ENCODE measurements around the gene PTPN9.

Gene PTPN9

DNA sequence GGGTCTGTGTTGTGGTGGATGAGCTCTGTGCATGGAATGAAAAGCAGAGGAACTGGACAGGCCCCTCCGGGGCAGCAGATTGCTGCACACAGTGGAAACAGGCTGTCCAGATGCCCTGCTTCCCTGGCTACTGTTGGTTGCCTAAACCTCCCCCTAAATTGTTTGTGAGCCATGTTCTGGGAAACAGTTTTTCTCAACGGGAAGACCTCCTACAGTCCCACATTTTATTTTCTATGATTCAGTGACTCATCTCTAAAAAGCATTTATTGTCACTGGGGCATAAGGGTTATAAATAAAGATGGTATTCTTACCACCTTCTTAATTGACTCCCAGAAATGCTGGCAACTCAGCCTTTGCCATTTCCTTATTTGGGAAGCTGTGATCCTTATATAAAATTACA lies 20.3 kb upstream of the PTPN9 start (continued):
- no peak for TF ChIP-seq ESRRG (CRISPR knock-in tag; IDR thresholded peaks at IDR 0.05)
- TF ChIP-seq, protein P1, sequence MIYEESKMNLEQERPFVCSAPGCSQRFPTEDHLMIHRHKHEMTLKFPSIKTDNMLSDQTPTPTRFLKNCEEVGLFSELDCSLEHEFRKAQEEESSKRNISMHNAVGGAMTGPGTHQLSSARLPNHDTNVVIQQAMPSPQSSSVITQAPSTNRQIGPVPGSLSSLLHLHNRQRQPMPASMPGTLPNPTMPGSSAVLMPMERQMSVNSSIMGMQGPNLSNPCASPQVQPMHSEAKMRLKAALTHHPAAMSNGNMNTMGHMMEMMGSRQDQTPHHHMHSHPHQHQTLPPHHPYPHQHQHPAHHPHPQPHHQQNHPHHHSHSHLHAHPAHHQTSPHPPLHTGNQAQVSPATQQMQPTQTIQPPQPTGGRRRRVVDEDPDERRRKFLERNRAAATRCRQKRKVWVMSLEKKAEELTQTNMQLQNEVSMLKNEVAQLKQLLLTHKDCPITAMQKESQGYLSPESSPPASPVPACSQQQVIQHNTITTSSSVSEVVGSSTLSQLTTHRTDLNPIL (CRISPR knock-in tag; IDR thresholded peaks at IDR 0.05; ENCODE audit: low read depth): no peak
- TF ChIP-seq, protein P2, sequence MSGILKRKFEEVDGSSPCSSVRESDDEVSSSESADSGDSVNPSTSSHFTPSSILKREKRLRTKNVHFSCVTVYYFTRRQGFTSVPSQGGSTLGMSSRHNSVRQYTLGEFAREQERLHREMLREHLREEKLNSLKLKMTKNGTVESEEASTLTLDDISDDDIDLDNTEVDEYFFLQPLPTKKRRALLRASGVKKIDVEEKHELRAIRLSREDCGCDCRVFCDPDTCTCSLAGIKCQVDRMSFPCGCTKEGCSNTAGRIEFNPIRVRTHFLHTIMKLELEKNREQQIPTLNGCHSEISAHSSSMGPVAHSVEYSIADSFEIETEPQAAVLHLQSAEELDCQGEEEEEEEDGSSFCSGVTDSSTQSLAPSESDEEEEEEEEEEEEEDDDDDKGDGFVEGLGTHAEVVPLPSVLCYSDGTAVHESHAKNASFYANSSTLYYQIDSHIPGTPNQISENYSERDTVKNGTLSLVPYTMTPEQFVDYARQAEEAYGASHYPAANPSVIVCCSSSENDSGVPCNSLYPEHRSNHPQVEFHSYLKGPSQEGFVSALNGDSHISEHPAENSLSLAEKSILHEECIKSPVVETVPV (CRISPR knock-in tag; IDR thresholded peaks at IDR 0.05): no peak

DNA sequence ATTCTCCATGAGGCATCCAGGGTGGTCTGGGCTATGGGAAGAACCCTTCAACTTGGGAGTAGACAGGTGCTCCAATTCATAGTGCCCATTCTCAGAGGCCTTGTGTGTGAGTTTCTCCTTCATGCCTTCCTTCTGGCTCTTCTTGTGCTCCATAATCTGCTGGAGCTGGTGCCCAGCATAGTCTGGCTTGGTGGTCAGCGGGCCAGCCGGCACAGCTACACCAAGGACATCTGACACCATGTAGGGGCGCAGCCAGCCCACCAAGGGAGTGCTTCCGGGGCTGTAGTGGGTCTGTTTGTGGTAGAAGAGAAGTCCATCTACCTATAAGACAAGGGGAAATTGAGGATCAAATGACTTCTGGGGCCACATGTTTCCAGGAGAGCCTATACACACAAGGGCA lies 19.2 kb upstream of the PTPN9 start:
- no peak for ATAC-seq
- TF ChIP-seq, protein P2 (CRISPR knock-in tag; IDR thresholded peaks at IDR 0.05): no peak
- TF ChIP-seq ESRRG (CRISPR knock-in tag; IDR thresholded peaks at IDR 0.05) (no peak), ZNF8 (CRISPR knock-in tag; IDR thresholded peaks at IDR 0.05) (no peak), CSDC2 (CRISPR knock-in tag; IDR thresholded peaks at IDR 0.05) (no peak), BACH2 (CRISPR knock-in tag; IDR thresholded peaks at IDR 0.05; ENCODE audit: borderline replicate concordance) (no peak), OSR1 (CRISPR knock-in tag; IDR thresholded peaks at IDR 0.05) (no peak), ISL1 (CRISPR knock-in tag; IDR thresholded peaks at IDR 0.05) (no peak), TOX (CRISPR knock-in tag; IDR thresholded peaks at IDR 0.05; ENCODE audit: borderline replicate concordance) (no peak), TCF4 (CRISPR knock-in tag; IDR thresholded peaks at IDR 0.05; ENCODE audit: borderline replicate concordance) (no peak)
- TF ChIP-seq, protein P3, sequence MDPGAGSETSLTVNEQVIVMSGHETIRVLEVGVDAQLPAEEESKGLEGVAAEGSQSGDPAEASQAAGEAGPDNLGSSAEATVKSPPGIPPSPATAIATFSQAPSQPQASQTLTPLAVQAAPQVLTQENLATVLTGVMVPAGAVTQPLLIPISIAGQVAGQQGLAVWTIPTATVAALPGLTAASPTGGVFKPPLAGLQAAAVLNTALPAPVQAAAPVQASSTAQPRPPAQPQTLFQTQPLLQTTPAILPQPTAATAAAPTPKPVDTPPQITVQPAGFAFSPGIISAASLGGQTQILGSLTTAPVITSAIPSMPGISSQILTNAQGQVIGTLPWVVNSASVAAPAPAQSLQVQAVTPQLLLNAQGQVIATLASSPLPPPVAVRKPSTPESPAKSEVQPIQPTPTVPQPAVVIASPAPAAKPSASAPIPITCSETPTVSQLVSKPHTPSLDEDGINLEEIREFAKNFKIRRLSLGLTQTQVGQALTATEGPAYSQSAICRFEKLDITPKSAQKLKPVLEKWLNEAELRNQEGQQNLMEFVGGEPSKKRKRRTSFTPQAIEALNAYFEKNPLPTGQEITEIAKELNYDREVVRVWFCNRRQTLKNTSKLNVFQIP (CRISPR knock-in tag; IDR thresholded peaks at IDR 0.05; ENCODE audit: borderline replicate concordance, low read depth): no peak
- TF ChIP-seq, protein P4, sequence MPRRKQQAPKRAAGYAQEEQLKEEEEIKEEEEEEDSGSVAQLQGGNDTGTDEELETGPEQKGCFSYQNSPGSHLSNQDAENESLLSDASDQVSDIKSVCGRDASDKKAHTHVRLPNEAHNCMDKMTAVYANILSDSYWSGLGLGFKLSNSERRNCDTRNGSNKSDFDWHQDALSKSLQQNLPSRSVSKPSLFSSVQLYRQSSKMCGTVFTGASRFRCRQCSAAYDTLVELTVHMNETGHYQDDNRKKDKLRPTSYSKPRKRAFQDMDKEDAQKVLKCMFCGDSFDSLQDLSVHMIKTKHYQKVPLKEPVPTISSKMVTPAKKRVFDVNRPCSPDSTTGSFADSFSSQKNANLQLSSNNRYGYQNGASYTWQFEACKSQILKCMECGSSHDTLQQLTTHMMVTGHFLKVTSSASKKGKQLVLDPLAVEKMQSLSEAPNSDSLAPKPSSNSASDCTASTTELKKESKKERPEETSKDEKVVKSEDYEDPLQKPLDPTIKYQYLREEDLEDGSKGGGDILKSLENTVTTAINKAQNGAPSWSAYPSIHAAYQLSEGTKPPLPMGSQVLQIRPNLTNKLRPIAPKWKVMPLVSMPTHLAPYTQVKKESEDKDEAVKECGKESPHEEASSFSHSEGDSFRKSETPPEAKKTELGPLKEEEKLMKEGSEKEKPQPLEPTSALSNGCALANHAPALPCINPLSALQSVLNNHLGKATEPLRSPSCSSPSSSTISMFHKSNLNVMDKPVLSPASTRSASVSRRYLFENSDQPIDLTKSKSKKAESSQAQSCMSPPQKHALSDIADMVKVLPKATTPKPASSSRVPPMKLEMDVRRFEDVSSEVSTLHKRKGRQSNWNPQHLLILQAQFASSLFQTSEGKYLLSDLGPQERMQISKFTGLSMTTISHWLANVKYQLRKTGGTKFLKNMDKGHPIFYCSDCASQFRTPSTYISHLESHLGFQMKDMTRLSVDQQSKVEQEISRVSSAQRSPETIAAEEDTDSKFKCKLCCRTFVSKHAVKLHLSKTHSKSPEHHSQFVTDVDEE (CRISPR knock-in tag; IDR thresholded peaks at IDR 0.05): no peak
- TF ChIP-seq, protein P5, sequence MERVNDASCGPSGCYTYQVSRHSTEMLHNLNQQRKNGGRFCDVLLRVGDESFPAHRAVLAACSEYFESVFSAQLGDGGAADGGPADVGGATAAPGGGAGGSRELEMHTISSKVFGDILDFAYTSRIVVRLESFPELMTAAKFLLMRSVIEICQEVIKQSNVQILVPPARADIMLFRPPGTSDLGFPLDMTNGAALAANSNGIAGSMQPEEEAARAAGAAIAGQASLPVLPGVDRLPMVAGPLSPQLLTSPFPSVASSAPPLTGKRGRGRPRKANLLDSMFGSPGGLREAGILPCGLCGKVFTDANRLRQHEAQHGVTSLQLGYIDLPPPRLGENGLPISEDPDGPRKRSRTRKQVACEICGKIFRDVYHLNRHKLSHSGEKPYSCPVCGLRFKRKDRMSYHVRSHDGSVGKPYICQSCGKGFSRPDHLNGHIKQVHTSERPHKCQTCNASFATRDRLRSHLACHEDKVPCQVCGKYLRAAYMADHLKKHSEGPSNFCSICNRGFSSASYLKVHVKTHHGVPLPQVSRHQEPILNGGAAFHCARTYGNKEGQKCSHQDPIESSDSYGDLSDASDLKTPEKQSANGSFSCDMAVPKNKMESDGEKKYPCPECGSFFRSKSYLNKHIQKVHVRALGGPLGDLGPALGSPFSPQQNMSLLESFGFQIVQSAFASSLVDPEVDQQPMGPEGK (CRISPR knock-in tag; IDR thresholded peaks at IDR 0.05; ENCODE audit: borderline replicate concordance): no peak

DNA sequence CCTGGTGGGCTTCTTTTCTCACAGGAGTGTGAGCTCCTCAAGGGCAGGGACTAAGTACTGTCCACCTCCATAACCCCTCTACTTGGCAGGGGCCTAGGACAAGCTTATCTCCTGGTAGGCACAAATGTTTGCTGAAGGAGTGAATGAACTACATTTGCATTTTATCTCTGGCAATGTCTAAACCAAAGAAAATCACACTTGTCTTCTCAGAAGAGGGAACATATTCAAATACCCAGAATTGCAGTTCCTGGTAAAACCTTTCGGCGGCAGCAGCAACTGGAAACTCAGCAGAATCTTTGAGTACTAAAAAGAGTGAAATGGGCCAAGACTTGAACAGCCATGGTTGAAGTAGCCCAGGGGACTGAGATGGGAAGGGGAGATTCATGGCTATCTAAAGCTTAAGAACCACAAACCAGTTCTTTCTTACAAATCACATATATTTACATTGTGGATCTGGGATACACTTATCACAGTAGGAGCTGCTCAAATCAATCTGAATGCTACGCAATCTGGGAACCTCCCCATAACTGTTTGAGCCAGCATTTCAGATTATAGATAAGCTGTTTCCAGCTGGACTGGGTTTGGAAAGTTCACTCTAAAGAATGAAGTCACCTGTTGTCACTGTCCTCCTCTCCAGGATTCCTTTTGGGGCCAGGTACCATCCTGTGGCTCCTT lies 18.7 kb upstream of the PTPN9 start:
- TF ChIP-seq CSDC2 (CRISPR knock-in tag; IDR thresholded peaks at IDR 0.05): no peak
- no peak for TF ChIP-seq GLIS3 (CRISPR knock-in tag; IDR thresholded peaks at IDR 0.05)
- no peak for TF ChIP-seq ARNTL (CRISPR knock-in tag; IDR thresholded peaks at IDR 0.05; ENCODE audit: borderline replicate concordance, low read depth)
- TF ChIP-seq PPARA (CRISPR knock-in tag; IDR thresholded peaks at IDR 0.05; ENCODE audit: borderline replicate concordance): no peak
- TF ChIP-seq TCF4 (CRISPR knock-in tag; IDR thresholded peaks at IDR 0.05; ENCODE audit: borderline replicate concordance): no peak
- no peak for TF ChIP-seq SNAI2 (CRISPR knock-in tag; IDR thresholded peaks at IDR 0.05)
- no peak for TF ChIP-seq ZNF8 (CRISPR knock-in tag; IDR thresholded peaks at IDR 0.05)
- no peak for TF ChIP-seq ZNF70 (CRISPR knock-in tag; IDR thresholded peaks at IDR 0.05)
- peak; percentile 52 for ATAC-seq

Data from SK-N-SH treated with all-trans-retinoic acid at 6 μM for 48 hours (cell line).